ENCODE measurements around the gene IGFBP4. TPM values are rescaled to one million over a fixed set of nuclear protein-coding genes. Genes with fewer than 3 reads are reported as not detected.

IGFBP4 gene
- polyA plus RNA-seq, 1 experiment, result 1,200 TPM

- Histone ChIP-seq H3K36me3 (ENCODE audit: control insufficient read depth, insufficient read depth, low read length) (no peaks in the 10 kb centered on the region), H3K4me3 (ENCODE audit: low read depth, low read length) (no peak overlapping the region), H3K27me3 (ENCODE audit: control insufficient read depth, insufficient read depth, low read length) (no peaks in the 10 kb centered on the region)
- no peak for TF ChIP-seq CTCF (IDR thresholded peaks at IDR 0.05; ENCODE audit: insufficient read depth, low read depth, low read length)
- POLR2A ChIA-PET, result interaction anchor here (0.7 kb wide), 1 partner anchor 17 kb away, joined by 3 read pairs; no protein-coding TSS in a partner anchor
- DNase-seq (ENCODE audit: low read depth), result no peak
- CTCF ChIA-PET, result interaction anchor here (0.9 to 2.5 kb wide), 4 partner anchors 9 to 38 kb away, joined by 3 to 9 read pairs (median 8); no protein-coding TSS in a partner anchor
Observed at GRCh38 chr17:40495140-40495539, 51.9 kb downstream of the IGFBP4 start.

DNA sequence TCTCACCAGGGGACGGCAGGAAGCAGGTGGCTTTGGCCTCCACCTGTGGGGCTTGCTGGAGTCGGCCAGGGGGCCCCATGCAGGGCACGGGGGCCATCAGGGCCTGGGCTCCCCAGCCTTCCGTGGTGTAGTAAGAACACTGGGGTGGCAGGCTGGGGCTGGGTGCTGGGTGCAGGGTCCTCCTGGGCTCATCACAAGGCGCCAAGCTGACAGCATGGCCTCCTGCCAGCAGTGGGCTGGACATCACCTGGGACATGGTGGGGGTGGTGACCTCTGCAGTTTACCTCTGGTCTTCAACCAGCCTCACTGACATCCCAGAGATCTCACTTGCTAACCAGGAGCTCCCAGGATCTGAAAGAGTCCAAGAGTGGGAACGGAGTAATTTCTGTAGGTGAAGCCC, 52.9 kb downstream of the IGFBP4 start:
- DNase-seq (ENCODE audit: low read depth), result no peak
- TF ChIP-seq CTCF (IDR thresholded peaks at IDR 0.05; ENCODE audit: insufficient read depth, low read depth, low read length), result no peak
- Histone ChIP-seq H3K4me3 (ENCODE audit: low read depth, low read length) (no peak overlapping the region), H3K36me3 (ENCODE audit: control insufficient read depth, insufficient read depth, low read length) (no peaks in the 10 kb centered on the region), H3K27me3 (ENCODE audit: control insufficient read depth, insufficient read depth, low read length) (no peaks in the 10 kb centered on the region)
- ChIA-PET POLR2A (no interaction called here), CTCF (interaction anchor here (0.8 to 2.5 kb wide), 5 partner anchors 9 to 37 kb away, joined by 3 to 8 read pairs (median 6); no protein-coding TSS in a partner anchor)

- ChIA-PET POLR2A (no interaction called here), CTCF (interaction anchor here (0.7 to 2.5 kb wide), 8 partner anchors 10 to 60 kb away, joined by 3 to 9 read pairs (median 4); no protein-coding TSS in a partner anchor)
- TF ChIP-seq CTCF (IDR thresholded peaks at IDR 0.05; ENCODE audit: insufficient read depth, low read depth, low read length), result no peak
- no peak overlapping the region for H3K4me3 ChIP-seq (ENCODE audit: low read depth, low read length)
- H3K27me3 ChIP-seq (ENCODE audit: control insufficient read depth, insufficient read depth, low read length), result no peaks in the 10 kb centered on the region
- DNase-seq (ENCODE audit: low read depth), result no peak
- no peaks in the 10 kb centered on the region for H3K36me3 ChIP-seq (ENCODE audit: control insufficient read depth, insufficient read depth, low read length)
Observed at GRCh38 chr17:40496634-40497420, 53.6 kb downstream of the IGFBP4 start.

GRCh38 chr17:40497695-40498094, 54.4 kb downstream of the IGFBP4 start:
- ChIA-PET POLR2A (interaction anchor here (0.8 kb wide), 1 partner anchor 49 kb away, joined by 4 read pairs; no protein-coding TSS in a partner anchor), CTCF (interaction anchor here (0.7 to 2.0 kb wide), 6 partner anchors 11 to 59 kb away, joined by 3 to 9 read pairs (median 4); no protein-coding TSS in a partner anchor)
- no peaks in the 10 kb centered on the region for H3K36me3 ChIP-seq (ENCODE audit: control insufficient read depth, insufficient read depth, low read length)
- DNase-seq (ENCODE audit: low read depth), result no peak
- H3K27me3 ChIP-seq (ENCODE audit: control insufficient read depth, insufficient read depth, low read length), result no peaks in the 10 kb centered on the region
- TF ChIP-seq CTCF (IDR thresholded peaks at IDR 0.05; ENCODE audit: insufficient read depth, low read depth, low read length), result no peak
- H3K4me3 ChIP-seq (ENCODE audit: low read depth, low read length), result no peak overlapping the region

DNA sequence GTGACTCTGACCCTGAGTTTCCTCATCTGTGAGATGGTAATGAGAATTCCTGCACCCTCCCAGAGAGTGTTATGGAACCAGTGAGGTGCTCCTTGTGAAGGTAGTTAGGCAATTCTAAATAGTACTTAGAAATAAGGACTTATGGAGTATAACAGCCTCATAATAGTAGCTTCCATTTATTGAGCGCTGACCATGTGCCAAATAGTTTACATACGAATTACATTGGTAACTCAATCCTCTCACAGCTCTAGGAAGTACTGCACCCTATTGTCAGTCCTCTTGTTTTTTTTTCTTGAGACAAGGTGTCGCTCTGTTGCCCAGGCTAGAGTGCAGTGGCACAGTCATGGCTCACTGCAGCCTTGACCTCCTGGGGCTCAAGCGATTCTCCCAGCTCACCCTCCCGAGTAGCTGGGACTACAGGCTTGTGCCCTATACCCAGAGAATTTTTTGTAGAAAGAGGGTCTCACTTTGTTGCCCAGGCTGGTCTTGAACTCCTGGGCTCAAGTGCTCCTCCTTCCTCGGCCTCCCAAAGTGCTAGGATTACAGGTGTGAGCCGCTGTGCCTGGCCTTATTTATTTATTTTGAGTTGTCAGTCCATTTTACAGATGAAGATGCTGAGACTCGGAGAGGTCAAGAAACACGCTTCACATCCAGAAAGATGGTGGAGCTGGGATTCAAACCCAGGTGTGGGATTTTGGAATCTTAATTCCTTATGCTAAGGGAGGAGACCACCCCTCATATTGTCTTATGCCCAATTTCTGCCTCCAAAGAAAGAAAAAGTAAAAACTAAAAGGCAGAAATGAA, 55.2 kb downstream of the IGFBP4 start:
- POLR2A ChIA-PET, result interaction anchor here (0.7 to 0.8 kb wide), 2 partner anchors 8 to 50 kb away, joined by 4 read pairs; no protein-coding TSS in a partner anchor
- no peak for TF ChIP-seq CTCF (IDR thresholded peaks at IDR 0.05; ENCODE audit: insufficient read depth, low read depth, low read length)
- no peak for DNase-seq (ENCODE audit: low read depth)
- no peaks in the 10 kb centered on the region for H3K36me3 ChIP-seq (ENCODE audit: control insufficient read depth, insufficient read depth, low read length)
- CTCF ChIA-PET, result interaction anchor here (1.1 to 2.0 kb wide), 4 partner anchors 22 to 55 kb away, joined by 3 to 9 read pairs (median 6); no protein-coding TSS in a partner anchor
- no peak overlapping the region for H3K4me3 ChIP-seq (ENCODE audit: low read depth, low read length)
- no peaks in the 10 kb centered on the region for H3K27me3 ChIP-seq (ENCODE audit: control insufficient read depth, insufficient read depth, low read length)

All from BJ (cell line).